ENCODE measurements around the gene PPM1F. TPM values are rescaled to one million over a fixed set of nuclear protein-coding genes. Genes with fewer than 3 reads are reported as not detected.
"Not testable (repeated sequence)": the region's sequence is repeated elsewhere in the genome, so short reads cannot be mapped to it uniquely, and the experiment has no call there.

PPM1F gene
- total and polyA plus RNA-seq, 2 donors from 2014 or later, result 13.8 to 42.5 TPM

DNA sequence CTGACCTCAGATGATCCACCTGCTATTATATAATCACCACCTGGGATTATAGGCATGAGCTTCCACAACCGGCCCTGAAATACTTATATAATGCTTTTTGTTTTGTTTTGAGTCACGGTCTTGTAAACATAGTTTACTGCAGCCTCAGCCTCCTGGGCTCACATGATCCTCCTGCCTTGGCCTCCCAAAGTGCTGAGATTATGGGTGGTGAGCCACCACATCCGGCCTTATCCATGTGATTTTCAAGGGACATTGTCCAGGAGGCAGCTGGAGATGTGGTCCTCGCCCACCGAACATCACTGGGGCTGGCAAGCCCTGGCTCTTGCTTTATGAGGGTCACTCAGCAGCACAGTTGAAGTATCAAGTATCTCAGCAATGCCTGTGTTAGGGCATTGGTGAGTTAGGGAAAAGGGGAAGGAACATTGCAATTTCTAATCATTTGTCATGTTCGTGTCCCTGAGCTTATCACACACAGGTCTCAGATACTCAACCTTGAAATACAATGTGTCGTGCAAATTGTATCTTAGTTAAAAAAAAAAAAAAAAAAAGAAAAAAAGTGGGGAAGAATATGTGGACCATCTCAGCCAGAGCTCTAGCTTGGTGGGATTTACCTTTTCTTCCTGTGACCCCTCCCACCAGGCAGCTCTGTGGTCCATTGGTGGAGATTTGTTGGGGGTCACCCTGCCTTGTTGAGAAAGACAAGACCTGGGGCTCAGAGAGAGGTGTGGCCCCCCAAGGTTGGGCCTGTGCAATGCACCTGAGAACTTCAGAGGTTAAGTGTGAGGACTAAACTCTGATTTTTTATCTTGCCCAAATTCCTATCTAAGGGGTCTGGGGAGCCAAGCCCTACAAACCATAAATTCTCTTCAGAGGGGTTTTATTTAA lies 44.8 kb downstream of the PPM1F start:
- Histone ChIP-seq H3K27ac (ENCODE audit: low read depth in 2 of 2, low read length in 2 of 2) (no peak overlapping the region), H3K27me3 (ENCODE audit: control insufficient read depth, insufficient read depth, low read length) (no peaks in the 10 kb centered on the region), H3K9me3 (ENCODE audit: control insufficient read depth in 2 of 3, insufficient read depth in 1 of 3, low read length in 3 of 3) (no peaks in the 10 kb centered on the region), H3K4me3 (ENCODE audit: low read length in 3 of 3) (no peak overlapping the region), H3K36me3 (ENCODE audit: control insufficient read depth in 2 of 3, insufficient read depth in 3 of 3, low read length in 3 of 3) (no peaks in the 10 kb centered on the region), H3K9ac (ENCODE audit: low read length in 3 of 3) (no peak overlapping the region), H3K4me1 (ENCODE audit: control insufficient read depth in 2 of 3, insufficient read depth in 2 of 3, low read depth in 1 of 3, low read length in 3 of 3) (no peaks in the 10 kb centered on the region)
- DNase-seq (no peak), FAIRE-seq (no peak)
- intact Hi-C loops (cut with DNase I), result no loop called here
- TF ChIP-seq, protein P1, sequence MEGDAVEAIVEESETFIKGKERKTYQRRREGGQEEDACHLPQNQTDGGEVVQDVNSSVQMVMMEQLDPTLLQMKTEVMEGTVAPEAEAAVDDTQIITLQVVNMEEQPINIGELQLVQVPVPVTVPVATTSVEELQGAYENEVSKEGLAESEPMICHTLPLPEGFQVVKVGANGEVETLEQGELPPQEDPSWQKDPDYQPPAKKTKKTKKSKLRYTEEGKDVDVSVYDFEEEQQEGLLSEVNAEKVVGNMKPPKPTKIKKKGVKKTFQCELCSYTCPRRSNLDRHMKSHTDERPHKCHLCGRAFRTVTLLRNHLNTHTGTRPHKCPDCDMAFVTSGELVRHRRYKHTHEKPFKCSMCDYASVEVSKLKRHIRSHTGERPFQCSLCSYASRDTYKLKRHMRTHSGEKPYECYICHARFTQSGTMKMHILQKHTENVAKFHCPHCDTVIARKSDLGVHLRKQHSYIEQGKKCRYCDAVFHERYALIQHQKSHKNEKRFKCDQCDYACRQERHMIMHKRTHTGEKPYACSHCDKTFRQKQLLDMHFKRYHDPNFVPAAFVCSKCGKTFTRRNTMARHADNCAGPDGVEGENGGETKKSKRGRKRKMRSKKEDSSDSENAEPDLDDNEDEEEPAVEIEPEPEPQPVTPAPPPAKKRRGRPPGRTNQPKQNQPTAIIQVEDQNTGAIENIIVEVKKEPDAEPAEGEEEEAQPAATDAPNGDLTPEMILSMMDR (IDR thresholded peaks at IDR 0.05; ENCODE audit: borderline replicate concordance, extremely low read depth, insufficient read depth), result no peak

DNA sequence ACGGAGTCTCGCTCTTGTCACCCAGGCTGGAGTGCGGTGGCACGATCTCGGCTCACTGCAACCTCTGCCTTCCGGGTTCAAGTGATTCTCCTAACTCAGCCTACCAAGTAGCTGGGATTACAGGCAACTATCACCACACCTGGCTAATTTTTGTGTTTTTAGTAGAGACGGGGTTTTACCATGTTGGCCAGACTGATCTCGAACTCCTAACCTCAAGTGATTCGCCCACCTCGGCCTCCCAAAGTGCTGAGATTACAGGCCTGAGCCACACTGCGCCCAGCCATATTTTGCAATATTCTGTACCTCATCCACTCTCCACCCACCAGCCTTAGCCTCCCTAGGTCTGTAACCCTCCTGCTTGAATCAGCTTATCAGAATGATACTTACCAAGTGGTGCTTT lies 47.4 kb downstream of the PPM1F start:
- H3K4me3 ChIP-seq (ENCODE audit: low read length in 3 of 3); FAIRE-seq; H3K9me3 ChIP-seq (ENCODE audit: control insufficient read depth in 2 of 3, insufficient read depth in 1 of 3, low read length in 3 of 3); intact Hi-C loops (cut with DNase I); H3K27me3 ChIP-seq (ENCODE audit: control insufficient read depth, insufficient read depth, low read length); H3K4me1 ChIP-seq (ENCODE audit: control insufficient read depth in 2 of 3, insufficient read depth in 2 of 3, low read depth in 1 of 3, low read length in 3 of 3); H3K9ac ChIP-seq (ENCODE audit: low read length in 3 of 3); H3K36me3 ChIP-seq (ENCODE audit: control insufficient read depth in 2 of 3, insufficient read depth in 3 of 3, low read length in 3 of 3); DNase-seq; H3K27ac ChIP-seq (ENCODE audit: low read depth in 2 of 2, low read length in 2 of 2): not testable (repeated sequence)

DNA sequence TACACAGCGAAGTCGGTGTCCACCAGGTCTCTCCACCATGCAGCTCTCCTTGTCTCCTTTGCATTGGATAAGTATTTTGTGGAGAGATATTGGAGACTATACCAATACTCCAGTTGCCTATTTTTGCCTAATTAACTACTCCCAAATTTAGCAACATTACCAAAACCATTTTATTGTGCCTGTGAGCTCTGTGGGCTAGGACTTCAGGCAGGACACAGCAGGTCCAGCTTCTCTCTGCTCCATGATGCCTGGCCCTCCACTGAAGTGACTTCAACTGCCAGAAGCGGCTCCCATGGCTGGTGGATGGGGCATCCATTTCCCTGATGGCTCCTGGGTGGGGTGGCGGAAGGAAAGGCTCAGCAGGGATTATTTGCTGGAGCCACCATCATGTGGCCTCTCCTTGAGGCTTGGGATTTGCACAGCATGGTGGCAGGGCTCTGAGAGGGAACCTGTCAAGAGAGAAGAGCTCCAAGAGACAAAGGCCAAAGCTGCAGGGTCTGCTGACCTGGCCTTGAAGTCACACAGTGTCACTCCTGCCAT lies 48.3 kb downstream of the PPM1F start:
- no peaks in the 10 kb centered on the region for H3K36me3 ChIP-seq (ENCODE audit: control insufficient read depth in 2 of 3, insufficient read depth in 3 of 3, low read length in 3 of 3)
- FAIRE-seq, result no peak
- H3K4me1 ChIP-seq (ENCODE audit: control insufficient read depth in 2 of 3, insufficient read depth in 2 of 3, low read depth in 1 of 3, low read length in 3 of 3), result no peaks in the 10 kb centered on the region
- H3K9ac ChIP-seq (ENCODE audit: low read length in 3 of 3), result no peak overlapping the region
- H3K27me3 ChIP-seq (ENCODE audit: control insufficient read depth, insufficient read depth, low read length), result no peaks in the 10 kb centered on the region
- intact Hi-C loops (cut with DNase I), result no loop called here
- TF ChIP-seq, protein P1 (IDR thresholded peaks at IDR 0.05; ENCODE audit: borderline replicate concordance, extremely low read depth, insufficient read depth), result no peak
- no peaks in the 10 kb centered on the region for H3K9me3 ChIP-seq (ENCODE audit: control insufficient read depth in 2 of 3, insufficient read depth in 1 of 3, low read length in 3 of 3)
- no peak for DNase-seq
- no peak overlapping the region for H3K27ac ChIP-seq (ENCODE audit: low read depth in 2 of 2, low read length in 2 of 2)
- H3K4me3 ChIP-seq (ENCODE audit: low read length in 3 of 3), result no peak overlapping the region

DNA sequence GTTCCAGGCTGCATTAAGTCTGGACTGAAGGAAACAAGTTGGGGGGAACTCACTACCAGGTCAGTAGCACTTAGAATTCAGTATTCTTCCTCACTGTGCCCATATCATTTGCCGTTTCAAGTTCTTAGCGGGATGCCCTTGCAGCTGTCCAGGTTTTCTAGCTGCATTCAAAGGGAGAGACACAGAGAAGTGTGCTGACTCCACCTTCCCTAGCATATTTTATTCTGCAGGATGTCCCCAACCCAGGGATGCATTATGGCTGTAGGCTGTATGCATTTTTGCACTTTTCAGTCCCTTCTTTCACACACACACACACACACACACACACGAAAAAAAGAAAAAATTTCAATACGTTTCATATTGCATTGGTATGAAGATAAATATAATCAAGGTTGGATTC lies 49.4 kb downstream of the PPM1F start:
- intact Hi-C loops (cut with DNase I), result no loop called here
- FAIRE-seq, result no peak

More for the DNA sequence above, 49.4 kb downstream of the PPM1F start:
- H3K4me3 ChIP-seq (ENCODE audit: low read length in 3 of 3), result no peak overlapping the region
- H3K27me3 ChIP-seq (ENCODE audit: control insufficient read depth, insufficient read depth, low read length), result no peaks in the 10 kb centered on the region
- DNase-seq, result no peak
- no peak overlapping the region for H3K9ac ChIP-seq (ENCODE audit: low read length in 3 of 3)
- H3K4me1 ChIP-seq (ENCODE audit: control insufficient read depth in 2 of 3, insufficient read depth in 2 of 3, low read depth in 1 of 3, low read length in 3 of 3), result no peaks in the 10 kb centered on the region
- H3K27ac ChIP-seq (ENCODE audit: low read depth in 2 of 2, low read length in 2 of 2), result no peak overlapping the region
- TF ChIP-seq, protein P1 (IDR thresholded peaks at IDR 0.05; ENCODE audit: borderline replicate concordance, extremely low read depth, insufficient read depth), result no peak
- no peaks in the 10 kb centered on the region for H3K9me3 ChIP-seq (ENCODE audit: control insufficient read depth in 2 of 3, insufficient read depth in 1 of 3, low read length in 3 of 3)
- no peaks in the 10 kb centered on the region for H3K36me3 ChIP-seq (ENCODE audit: control insufficient read depth in 2 of 3, insufficient read depth in 3 of 3, low read length in 3 of 3)
